HG02884 (cell line): Measurements from ENCODE around the gene ARHGEF40.

Experiments used
- ATAC-seq: cut with Tn5 transposase; IDR thresholded peaks from one replicate; pipeline ENCODE4 v1.9.1; 2021; ENCODE audit warnings: mild to moderate bottlenecking, moderate library complexity; ENCODE audit not compliant: unreplicated experiment

Gene ARHGEF40

GRCh38 chr14:21096438-21096837 lies 26.3 kb downstream of the ARHGEF40 start:
- ATAC-seq = no peak

GRCh38 chr14:21096978-21097635 lies 27.0 kb downstream of the ARHGEF40 start:
- ATAC-seq = no peak

GRCh38 chr14:21097636-21098075 lies 27.6 kb downstream of the ARHGEF40 start:
- no peak for ATAC-seq

- no peak for ATAC-seq
Measured at GRCh38 chr14:21098076-21098891, 28.2 kb downstream of the ARHGEF40 start, which contains the start of gene ZNF219. TSS of gene ZNF219 (minus strand) at chr14:21098655. CDS start at chr14:21093591, 5,064 bp downstream.

GRCh38 chr14:21098892-21099595 lies 28.9 kb downstream of the ARHGEF40 start:
- no peak for ATAC-seq

GRCh38 chr14:21099596-21099985 lies 29.5 kb downstream of the ARHGEF40 start:
- ATAC-seq = no peak

- ATAC-seq = no peak
Measured at GRCh38 chr14:21100931-21101330, 30.8 kb downstream of the ARHGEF40 start, which contains the start of gene TMEM253. TSS of gene TMEM253 (plus strand) at chr14:21101066. CDS start at chr14:21101344, 278 bp downstream.

GRCh38 chr14:21101802-21102413 lies 31.8 kb downstream of the ARHGEF40 start:
- no peak for ATAC-seq

GRCh38 chr14:21102521-21103410 lies 32.7 kb downstream of the ARHGEF40 start:
- no peak for ATAC-seq

GRCh38 chr14:21103411-21103709 lies 33.3 kb downstream of the ARHGEF40 start:
- ATAC-seq = no peak

- ATAC-seq = peak; percentile 88
Measured at GRCh38 chr14:21103710-21104447, 33.8 kb downstream of the ARHGEF40 start.

GRCh38 chr14:21104448-21105060 lies 34.5 kb downstream of the ARHGEF40 start:
- peak; percentile 32 for ATAC-seq

GRCh38 chr14:21105095-21105494 lies 35.0 kb downstream of the ARHGEF40 start:
- no peak for ATAC-seq

- ATAC-seq = no peak
Measured at GRCh38 chr14:21106176-21106497, 36.0 kb downstream of the ARHGEF40 start.

- no peak for ATAC-seq
Measured at GRCh38 chr14:21106498-21107282, 36.6 kb downstream of the ARHGEF40 start.

GRCh38 chr14:21107283-21107800 lies 37.2 kb downstream of the ARHGEF40 start:
- no peak for ATAC-seq

- no peak for ATAC-seq
Measured at GRCh38 chr14:21108791-21109190, 38.7 kb downstream of the ARHGEF40 start.
